NOMO-1 (cell line): Measurements from ENCODE around the gene POLA2.

Source experiments
- DNase-seq, 2 experiments: peaks; one replicate each; lab custom pipeline; 2025; ENCODE audit not compliant: unreplicated experiment in 2 of 2; lab: John Stamatoyannopoulos, UW

POLA2 gene

GRCh38 chr11:65279741-65280440 lies 18.1 kb downstream of the POLA2 start:
- no peak for DNase-seq

DNA sequence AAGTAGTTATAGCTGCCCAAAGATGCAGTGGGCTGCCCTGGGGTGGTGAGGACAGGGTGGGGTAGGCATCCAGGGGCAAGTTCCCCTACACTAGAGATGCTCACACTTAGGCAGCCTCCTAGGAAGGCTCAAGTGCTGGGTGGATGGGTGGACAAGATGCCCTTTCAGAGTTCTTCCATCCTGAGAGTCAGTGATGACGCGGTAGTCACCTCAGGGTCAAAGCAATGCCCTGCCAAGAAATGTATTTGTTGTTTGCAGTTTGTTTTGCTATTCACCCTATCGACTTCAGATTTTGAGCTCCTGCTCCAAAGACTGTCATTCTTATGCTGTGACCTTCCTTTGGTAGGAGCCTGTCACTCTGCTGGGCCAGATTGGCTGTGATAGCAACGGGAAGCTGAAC lies 18.9 kb downstream of the POLA2 start:
- DNase-seq = no peak

GRCh38 chr11:65286686-65287085 lies 24.9 kb downstream of the POLA2 start:
- DNase-seq = no peak

GRCh38 chr11:65287601-65288000 lies 25.8 kb downstream of the POLA2 start:
- DNase-seq = no peak

- no peak for DNase-seq
Measured at GRCh38 chr11:65288706-65289536, 27.2 kb downstream of the POLA2 start.

DNA sequence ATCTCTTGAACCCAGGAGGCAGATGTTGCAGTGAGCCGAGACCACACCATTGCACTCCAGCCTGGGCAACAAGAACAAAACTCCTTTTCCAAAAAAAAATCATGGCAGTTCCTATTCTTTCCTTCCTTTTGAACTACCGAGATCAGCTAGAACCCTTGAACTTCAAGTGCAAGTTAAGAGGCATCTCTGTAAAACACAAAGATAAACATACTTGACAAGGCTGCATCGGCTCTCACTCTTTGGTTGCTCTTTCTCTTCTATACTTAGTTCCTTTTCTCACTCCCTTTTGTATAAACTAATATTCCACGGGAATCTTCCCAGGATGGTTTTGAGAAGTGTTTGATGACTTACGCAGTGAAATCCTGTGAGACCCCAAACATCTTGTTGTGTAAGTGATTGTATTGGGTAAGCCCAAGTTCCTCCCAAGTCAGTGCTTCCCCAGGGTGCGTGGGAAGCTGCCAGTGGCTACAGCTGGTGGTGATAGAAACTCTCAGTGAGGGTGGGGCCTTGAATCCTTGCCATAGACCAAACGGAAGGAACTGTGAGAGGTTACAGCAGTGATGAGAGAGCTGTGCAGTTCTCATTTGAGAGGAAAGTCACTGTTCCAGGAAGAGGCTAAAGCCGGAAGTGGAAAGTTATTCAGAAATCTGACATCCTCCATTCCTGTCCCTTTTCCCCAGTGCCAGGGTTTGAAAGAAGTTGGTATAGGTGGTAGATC lies 28.8 kb downstream of the POLA2 start:
- DNase-seq = peak; percentile 91 to 94

DNA sequence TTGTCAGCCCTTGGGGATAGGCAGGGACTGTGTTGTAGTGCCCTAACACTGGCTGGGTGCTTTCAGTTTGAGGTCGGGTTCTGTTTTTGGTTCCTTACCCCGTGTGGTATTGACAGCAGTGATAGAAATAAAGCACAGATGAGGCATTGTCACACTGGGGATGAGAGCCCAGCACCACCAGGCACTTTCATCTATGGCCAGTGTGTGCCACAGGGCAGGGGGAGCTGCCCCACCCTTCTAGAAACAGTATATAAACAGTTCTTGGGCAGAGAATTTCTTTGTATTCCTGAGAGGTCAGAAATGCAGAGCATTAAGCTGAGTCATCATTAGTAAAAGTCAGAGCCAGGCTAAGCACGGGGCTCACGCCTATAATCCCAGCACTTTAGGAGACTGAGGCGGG lies 29.9 kb downstream of the POLA2 start:
- DNase-seq = no peak

DNA sequence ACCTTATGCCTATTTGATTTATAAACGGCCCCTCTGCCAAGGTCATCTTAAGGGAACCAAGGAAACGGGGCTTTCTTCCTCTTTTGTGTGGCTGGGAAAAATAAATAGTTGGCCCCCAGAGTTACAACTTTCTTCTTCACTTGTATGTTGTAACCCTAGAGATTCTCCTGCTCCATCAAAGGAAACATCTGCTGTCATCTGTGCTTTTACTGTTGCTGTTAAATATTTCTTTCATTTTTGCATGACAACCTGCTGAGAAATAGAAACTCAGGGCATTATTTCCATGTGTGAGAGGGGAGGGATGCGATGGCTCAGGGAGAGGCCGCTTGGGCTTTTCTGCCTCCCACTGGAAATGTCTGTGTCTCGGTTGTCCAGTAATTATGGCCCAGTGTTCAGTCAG lies 31.1 kb downstream of the POLA2 start:
- DNase-seq = peak in 1 of 2 experiments; percentile 67

GRCh38 chr11:65293909-65294381 lies 32.2 kb downstream of the POLA2 start:
- no peak for DNase-seq

GRCh38 chr11:65295001-65295400 lies 33.2 kb downstream of the POLA2 start:
- no peak for DNase-seq

DNA sequence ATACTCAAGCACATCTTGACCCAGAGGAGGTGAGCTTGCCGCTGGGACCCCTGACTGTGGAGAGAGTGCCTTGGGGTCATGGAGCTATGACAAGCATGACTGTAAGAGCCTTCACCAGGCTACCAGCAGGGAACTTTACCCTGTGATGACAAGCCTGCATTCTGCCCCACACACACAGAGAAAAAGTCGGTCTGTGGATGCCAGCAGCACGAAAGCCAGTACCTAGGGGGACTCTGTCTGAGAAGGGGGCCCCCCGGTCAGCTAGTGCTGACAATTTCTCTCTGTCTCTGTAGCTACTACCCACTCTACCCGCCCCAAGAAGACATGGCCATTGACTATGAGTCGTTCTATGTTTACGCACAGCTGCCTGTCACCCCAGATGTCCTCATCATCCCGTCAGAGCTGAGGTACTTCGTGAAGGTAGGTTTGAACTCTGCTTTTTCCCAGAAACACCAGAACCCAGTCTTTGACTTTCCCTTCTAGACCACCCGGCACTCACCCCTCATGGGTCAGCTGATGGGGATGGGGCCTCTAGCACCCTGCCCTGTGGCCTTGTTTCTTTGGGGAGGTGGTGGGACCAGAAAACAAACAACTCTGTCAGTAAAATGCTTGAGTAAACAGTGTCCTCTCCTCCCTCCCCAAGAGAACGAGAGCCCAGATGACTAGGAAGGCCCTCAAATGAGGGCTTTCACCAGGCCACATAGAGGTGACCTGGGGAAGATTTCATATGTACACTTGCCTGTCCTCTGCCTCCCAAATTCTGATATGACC lies 34.0 kb downstream of the POLA2 start:
- no peak for DNase-seq

- no peak for DNase-seq
Measured at GRCh38 chr11:65297026-65297672, 35.4 kb downstream of the POLA2 start.

DNA sequence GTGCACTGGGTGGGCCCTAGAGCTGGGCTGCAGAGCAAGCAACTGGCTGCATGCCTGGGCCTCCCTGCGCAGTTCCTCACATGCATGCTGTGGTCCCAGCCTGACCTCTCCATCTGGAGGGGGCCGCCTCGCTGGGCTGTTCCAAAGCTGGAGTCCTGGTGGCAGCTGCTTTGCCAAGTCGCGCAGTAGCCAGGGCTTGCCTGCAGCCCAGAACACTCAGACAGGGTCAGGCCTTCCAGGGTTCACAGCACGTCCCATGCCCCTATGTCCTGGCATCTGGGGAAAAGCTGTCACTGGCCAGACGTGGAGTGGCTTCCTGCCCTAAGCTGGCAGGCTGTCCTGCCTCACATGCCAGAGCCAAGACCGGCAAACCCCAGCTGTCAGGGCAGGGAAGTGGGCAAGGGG lies 36.4 kb downstream of the POLA2 start:
- DNase-seq = no peak

GRCh38 chr11:65298655-65299179 lies 37.0 kb downstream of the POLA2 start:
- no peak for DNase-seq

DNA sequence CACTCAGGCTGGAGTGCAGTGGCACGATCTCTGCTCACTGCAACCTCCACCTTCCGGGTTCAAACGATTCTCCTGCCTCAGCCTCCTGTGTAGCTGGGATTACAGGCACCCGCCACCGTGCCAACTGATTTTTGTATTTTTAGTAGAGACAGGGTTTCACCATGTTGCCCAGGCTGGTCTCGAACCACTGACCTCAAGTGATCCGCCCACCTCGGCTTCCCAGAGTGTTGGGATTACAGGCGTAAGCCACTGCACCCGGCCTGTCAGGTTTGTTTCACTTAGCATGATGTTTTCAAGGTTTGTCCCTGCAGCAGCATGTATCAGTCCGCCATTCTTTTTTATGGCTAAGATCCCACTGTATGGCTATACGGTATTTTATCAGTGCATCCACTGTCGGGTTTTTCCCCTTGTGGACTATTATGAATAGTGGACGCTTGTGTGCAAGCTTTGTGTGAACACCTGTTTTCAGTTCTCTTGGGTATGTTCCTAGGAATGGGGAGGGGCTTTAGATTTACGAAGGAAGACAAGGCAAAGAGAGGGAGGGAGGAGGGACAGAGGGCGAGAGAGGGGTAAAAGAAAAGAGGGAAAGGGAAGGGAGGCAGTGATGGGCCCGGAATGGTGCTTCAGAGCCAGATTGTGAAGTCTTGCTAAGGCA lies 39.0 kb downstream of the POLA2 start:
- no peak for DNase-seq

- no peak for DNase-seq
Measured at GRCh38 chr11:65301491-65302329, 39.9 kb downstream of the POLA2 start.

- no peak for DNase-seq
Measured at GRCh38 chr11:65303555-65303954, 41.8 kb downstream of the POLA2 start.

DNA sequence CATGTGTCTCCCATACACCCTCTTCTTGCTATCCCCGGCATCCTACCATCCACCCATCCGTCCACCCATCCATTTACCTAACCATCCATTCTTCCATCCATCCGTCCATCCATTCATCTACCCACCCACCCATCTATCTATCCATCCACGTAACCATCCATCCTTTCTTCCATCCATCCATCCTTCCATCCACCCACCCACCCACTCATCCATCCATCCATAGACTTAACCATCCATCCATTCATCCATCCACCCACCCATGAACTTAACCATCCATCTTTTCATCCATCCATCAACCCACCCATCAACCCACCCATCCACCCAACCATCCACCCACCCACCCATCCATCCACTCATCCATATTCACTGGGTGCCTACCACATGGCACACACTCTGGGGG lies 42.3 kb downstream of the POLA2 start:
- DNase-seq = no peak

- DNase-seq = no peak
Measured at GRCh38 chr11:65304613-65305012, 42.9 kb downstream of the POLA2 start.
